DOHH2 (cell line): ENCODE results near the gene H1-8.

Experiments used
- EZH2phosphoT487 ChIP-seq: fragments of 200-600 bp; sonication (generic); IDR thresholded peaks from 2 replicates; pipeline ENCODE4 v1.6.1; 2017; ENCODE audit warnings: borderline replicate concordance, mild to moderate bottlenecking, antibody characterized with exemption, low read length, moderate library complexity, mixed read lengths
- TF ChIP-seq, protein P1 (sequence below): fragments of 200-600 bp; sonication (generic); IDR thresholded peaks from one replicate; pipeline ENCODE4 v1.5.1; 2014; ENCODE audit warnings: antibody characterized with exemption, mild to moderate bottlenecking, low read depth, low read length; ENCODE audit not compliant: poor library complexity, severe bottlenecking

DNA sequence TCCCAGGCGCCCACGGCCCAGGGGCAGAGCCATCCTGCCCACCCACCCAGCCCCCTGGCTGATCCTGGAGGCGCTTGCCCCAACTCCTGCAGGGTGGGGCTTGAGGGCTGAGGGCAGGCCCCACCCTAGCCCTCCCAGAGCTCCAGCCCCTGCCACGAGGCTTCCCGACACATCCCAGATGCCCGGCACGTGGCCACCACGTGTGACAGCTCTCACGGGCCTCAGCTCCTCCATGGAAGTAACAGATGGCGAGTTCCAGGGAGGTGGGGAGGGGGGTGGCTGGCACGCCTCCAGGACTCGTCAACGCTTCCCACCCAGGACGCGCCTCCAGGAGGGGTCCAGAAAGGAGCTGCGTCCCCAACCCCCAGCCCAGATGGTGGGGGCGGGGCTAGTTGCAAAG lies 34.4 kb downstream of the H1-8 start:
- TF ChIP-seq, protein P1, sequence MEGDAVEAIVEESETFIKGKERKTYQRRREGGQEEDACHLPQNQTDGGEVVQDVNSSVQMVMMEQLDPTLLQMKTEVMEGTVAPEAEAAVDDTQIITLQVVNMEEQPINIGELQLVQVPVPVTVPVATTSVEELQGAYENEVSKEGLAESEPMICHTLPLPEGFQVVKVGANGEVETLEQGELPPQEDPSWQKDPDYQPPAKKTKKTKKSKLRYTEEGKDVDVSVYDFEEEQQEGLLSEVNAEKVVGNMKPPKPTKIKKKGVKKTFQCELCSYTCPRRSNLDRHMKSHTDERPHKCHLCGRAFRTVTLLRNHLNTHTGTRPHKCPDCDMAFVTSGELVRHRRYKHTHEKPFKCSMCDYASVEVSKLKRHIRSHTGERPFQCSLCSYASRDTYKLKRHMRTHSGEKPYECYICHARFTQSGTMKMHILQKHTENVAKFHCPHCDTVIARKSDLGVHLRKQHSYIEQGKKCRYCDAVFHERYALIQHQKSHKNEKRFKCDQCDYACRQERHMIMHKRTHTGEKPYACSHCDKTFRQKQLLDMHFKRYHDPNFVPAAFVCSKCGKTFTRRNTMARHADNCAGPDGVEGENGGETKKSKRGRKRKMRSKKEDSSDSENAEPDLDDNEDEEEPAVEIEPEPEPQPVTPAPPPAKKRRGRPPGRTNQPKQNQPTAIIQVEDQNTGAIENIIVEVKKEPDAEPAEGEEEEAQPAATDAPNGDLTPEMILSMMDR, result no peak
- no peak for TF ChIP-seq EZH2phosphoT487
